ENCODE measurements around the gene SYNPR.
A peak's percentile ranks its signal among the peaks of the same experiment; 100 is the strongest.

Gene SYNPR

GRCh38 chr3:63661242-63661641 is 383.1 kb downstream of the SYNPR start:
- TF ChIP-seq BACH2 (CRISPR knock-in tag; IDR thresholded peaks at IDR 0.05; ENCODE audit: borderline replicate concordance) (no peak), ZFP30 (CRISPR knock-in tag; IDR thresholded peaks at IDR 0.05) (no peak), ESRRG (CRISPR knock-in tag; IDR thresholded peaks at IDR 0.05) (no peak), TSHZ2 (CRISPR knock-in tag; IDR thresholded peaks at IDR 0.05) (no peak), GLIS3 (CRISPR knock-in tag; IDR thresholded peaks at IDR 0.05) (no peak)
- ATAC-seq: peak; percentile 49; the same call in 1 of the 3 replicates

- no peak for ATAC-seq
- TF ChIP-seq ZC3H10 (CRISPR knock-in tag; IDR thresholded peaks at IDR 0.05): no peak
- TF ChIP-seq ZFP3 (CRISPR knock-in tag; IDR thresholded peaks at IDR 0.05): no peak
- TF ChIP-seq ISL1 (CRISPR knock-in tag; IDR thresholded peaks at IDR 0.05): no peak
- no peak for TF ChIP-seq PATZ1 (CRISPR knock-in tag; IDR thresholded peaks at IDR 0.05; ENCODE audit: borderline replicate concordance)
- TF ChIP-seq SNAI2 (CRISPR knock-in tag; IDR thresholded peaks at IDR 0.05): no peak
- no peak for TF ChIP-seq BACH2 (CRISPR knock-in tag; IDR thresholded peaks at IDR 0.05; ENCODE audit: borderline replicate concordance)
- TF ChIP-seq OSR1 (CRISPR knock-in tag; IDR thresholded peaks at IDR 0.05): no peak
- no peak for TF ChIP-seq ZNF8 (CRISPR knock-in tag; IDR thresholded peaks at IDR 0.05)
Measured at GRCh38 chr3:63662011-63662410, 383.9 kb downstream of the SYNPR start.

GRCh38 chr3:63662500-63662899 is 384.4 kb downstream of the SYNPR start:
- TF ChIP-seq PATZ1 (CRISPR knock-in tag; IDR thresholded peaks at IDR 0.05; ENCODE audit: borderline replicate concordance) (no peak), TCF4 (CRISPR knock-in tag; IDR thresholded peaks at IDR 0.05; ENCODE audit: borderline replicate concordance) (no peak), ZFP30 (CRISPR knock-in tag; IDR thresholded peaks at IDR 0.05) (no peak), SNAI2 (CRISPR knock-in tag; IDR thresholded peaks at IDR 0.05) (no peak), TSHZ2 (CRISPR knock-in tag; IDR thresholded peaks at IDR 0.05) (no peak)
- ATAC-seq: peak; percentile 56; the same call in 2 of the 3 replicates

All from SK-N-SH treated with all-trans-retinoic acid at 6 μM for 48 hours (cell line).